Stimulated activated CD4-positive, alpha-beta T cell treated with anti-CD3 and anti-CD28 coated beads, TNF-alpha, amount 100 ng/mL, for 24 hours (primary cell): ENCODE measurements around the gene SMURF1.

ENCODE experiments used
- DNase-seq, 3 experiments: peaks; one replicate each; pipeline ENCODE4 v3.0.0-alpha.2; 2020; ENCODE audit warnings: low read depth in 3 of 3

Gene SMURF1

DNA sequence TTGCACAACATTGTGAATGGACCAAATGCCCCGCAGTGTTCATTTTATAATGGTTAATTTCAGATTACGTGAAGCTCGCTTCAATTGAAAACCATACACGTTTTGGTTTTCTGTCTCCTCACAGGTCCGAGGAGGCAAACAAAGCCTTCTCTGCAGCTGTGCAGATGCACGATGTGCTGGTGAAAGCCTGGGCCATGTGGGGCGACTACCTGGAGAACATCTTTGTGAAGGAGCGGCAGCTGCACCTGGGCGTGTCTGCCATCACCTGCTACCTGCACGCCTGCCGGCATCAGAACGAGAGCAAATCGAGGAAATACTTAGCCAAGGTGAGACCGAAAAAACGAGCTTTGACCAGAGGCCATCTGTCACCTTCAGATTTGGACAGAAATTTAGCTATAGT lies 155.3 kb downstream of the SMURF1 start:
- no peak for DNase-seq

DNA sequence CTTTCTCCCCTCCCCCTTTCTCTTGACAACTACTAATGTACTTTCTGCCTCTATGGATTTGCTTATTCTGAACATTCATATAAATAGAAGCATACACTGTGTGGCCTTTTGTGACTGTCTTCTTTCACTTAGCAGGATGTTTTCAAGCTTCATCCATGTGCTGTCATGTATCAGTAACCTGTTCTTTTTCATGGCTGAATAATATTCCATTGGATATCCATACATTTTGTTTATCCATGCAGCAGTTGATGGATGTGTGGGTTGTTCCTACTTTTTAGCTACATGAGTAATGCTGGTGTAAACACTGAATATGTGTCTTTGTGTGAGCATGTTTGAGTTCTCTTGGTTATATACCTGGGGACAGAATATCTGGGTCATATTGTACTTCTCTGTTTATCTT lies 158.0 kb downstream of the SMURF1 start:
- no peak for DNase-seq

DNA sequence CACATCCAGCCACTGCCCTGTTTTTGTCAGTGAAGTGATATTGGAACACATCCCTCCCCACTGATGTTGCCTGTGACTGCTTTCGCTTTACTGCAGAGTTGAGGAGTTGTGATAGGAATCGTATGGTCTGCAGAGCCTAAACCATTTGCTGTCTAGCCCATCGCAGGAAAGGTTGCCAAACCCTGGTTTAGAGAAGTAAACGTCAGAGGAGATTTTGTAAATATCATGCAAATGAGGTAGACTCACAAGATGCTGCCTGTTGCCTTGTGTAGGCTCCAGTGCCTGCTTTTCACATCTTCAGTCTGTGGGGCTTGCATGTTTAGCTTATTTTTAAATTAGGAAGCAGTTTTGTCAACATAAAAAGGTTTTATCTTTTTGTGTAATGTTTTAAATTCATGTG lies 158.5 kb downstream of the SMURF1 start:
- no peak for DNase-seq

DNA sequence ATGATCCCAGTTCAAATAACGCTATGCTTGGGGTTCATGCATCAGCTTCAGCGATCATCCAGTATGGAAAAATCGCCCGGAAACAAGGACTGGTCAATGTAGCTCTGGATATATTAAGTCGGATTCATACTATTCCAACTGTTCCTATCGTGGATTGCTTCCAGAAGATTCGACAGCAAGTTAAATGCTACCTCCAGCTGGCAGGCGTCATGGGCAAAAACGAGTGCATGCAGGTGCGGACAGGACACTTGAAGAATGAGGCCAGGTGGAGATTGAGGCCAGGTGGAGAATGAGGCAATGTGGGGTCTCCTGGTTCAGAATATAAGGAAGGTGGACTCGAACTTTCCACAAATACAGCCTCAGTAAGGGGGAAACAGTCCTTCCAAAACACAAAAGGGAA lies 159.8 kb downstream of the SMURF1 start:
- DNase-seq, result no peak

DNA sequence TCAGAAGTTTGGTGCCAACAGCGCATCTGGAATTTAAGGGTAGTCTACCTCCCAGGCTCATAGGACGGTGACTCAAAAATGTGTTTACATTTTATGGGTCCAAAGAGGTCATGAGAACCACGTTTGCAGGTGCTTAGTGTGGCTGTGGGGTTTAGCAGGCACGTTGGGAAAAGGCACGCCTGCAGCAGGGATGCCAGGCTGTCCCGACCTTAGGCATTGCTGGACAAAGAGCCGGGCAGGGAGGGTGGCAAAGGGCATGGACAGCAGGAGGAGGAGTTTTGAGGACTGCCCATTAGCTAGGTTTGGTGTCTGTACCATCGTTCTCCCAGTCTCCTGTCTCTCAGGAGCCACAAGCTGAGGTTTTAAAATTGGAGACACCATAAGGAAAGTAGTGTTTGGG lies 161.2 kb downstream of the SMURF1 start:
- no peak for DNase-seq

DNA sequence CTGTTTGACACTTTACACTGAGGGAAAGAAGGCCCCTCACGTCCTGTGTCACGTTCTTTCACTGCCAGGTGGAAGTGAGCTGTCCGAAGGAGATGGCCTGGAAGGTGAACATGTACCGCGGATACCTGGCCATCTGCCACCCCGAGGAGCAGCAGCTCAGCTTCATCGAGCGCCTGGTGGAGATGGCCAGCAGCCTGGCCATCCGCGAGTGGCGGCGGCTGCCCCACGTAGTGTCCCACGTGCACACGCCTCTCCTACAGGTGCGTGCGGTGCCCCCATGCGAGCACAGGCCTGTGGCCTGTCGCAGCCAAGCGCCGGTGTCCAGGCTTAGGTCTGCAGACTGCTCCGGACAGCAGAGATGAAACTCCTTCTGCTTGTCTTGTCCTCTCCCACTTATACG lies 162.2 kb downstream of the SMURF1 start:
- no peak for DNase-seq

DNA sequence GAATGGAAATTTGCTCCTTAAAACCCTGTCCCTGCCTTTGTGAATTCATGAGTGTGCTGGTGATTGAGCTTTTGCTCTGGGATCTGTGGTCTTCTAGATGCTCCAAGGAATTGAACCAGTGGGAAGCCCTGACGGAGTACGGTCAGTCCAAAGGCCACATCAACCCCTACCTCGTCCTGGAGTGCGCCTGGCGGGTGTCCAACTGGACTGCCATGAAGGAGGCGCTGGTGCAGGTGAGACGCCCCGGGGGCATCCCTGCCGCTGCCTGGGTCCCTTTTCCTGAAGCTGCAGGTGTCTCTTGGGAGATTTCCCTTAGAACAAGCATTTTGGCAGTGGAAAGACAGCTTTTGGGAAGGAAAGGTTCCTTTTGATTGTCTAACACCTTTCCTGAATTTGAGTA lies 165.2 kb downstream of the SMURF1 start:
- no peak for DNase-seq
